GM18858 (cell line): ENCODE measurements around the gene DDB1.

Experiments
- ATAC-seq: cut with Tn5 transposase; IDR thresholded peaks from one replicate; pipeline ENCODE4 v1.9.1; 2021; ENCODE audit not compliant: unreplicated experiment

Gene DDB1

DNA sequence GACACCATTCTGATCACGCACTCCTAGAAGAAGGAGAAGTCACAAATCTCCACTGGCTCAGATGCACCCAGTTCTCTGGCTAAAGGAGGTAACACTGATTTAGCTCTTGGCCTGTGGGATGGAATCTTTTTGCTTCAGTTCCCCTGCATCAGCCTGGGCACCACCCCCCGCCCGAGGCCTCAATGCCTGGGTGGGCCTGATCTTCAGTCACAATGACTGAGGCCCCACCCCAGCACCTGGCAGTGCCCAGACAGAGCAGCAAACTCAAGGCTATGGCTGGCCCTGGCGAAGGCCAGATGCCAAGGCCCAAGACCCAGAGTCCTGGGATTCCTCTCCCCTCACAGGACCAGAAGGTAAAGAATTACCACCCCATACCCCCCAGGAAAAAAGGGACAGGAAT, 23.8 kb upstream of the DDB1 start:
- no peak for ATAC-seq

DNA sequence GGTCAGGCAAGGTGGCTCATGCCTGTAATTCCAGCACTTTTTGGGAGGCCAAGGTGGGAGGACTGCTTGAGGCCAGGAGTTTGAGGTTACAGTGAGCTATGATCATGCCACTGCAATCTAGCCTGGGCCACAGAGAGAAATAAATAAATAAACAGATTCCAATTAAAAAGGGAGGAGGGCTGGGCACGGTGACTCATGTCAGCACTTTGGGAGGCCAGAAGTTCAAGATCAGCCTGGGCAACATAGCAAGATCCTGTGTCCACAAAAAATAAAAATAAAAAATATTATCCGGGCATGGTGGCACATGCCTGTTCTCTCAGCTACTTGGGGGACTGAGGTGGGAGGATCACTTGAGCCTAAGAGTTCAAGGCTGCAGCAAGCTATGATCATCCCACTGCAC, 21.3 kb upstream of the DDB1 start:
- ATAC-seq, result no peak

DNA sequence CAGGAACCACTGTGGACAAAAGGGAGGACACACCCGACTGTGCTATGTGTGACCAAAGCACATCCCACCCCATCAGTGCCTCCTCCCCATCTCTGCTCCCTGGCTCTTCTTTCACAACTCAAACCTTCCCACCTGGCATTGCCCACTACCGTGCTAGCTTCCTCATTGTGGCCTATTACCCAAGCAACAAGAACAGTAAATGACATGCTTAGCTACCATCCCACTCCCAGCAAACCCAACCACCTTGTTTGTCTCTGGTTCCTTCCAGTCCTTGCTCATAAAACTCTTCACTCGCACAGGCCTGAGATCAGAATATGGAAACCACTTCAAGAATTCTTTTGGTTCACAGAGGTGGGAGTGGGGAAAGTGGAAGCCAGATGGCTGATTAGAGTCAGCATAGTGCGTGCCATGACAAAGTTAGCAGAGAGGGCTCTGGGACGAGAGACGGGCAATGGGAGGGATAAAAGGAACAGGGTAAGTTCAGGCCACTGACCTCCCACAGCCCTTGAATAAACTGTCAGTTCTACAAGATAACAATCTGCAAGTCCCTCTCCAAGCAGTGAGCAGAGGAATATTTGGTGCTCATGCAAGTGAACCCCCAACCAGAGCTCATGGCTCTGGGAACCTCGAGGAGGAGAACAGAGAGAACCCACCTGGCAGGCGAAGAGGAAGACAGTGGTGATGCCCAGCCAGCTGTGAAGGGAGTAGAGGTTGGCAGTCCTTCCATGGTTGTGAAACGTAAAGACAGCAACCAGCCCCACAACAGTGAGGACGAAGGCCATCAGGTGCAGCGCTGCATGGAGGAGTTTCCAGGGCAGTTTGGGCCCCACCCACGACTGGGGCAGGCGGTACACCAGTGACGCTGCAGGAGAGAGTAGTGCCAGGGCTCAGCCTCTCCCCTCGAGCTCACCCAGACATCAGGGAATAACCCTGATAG, 20.5 kb upstream of the DDB1 start:
- ATAC-seq, result no peak

DNA sequence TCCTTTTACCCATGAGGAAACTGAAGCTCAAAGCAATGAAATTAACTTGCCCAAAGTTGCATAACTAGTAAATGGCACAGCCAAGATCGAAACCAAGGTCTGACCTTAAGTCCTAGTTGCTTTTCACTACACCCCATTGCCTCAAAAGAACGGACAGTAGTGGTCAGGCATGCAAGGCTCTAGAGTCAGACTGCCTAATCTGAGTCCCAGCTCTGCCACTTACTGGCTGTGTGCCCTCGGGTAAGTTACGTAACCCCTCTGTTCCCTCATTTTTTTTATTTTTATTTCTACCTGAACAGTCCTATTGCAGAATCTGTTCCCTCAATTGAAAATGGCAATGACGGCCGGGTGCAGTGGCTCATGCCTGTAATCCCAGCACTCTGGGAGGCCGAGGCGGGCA, 19.1 kb upstream of the DDB1 start:
- ATAC-seq, result no peak

DNA sequence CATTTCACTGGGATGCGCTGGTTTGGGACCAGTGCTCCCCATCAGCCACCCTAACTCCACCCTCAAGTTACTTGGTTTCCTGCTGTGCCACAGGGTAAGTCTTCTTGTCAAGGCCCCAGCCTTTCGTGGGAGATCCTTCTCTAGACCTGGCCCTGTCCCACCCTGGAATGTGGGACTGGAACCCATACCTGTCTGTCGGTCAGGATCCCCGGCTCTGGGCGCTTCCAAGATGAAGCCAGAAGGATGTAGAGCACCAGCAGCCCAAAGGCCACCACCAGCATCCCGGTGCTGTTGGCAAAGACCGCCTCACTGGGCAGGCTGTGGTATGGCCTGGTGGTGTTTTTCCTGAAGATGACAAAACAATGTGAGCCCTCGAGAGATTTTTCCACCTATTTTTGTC, 17.9 kb upstream of the DDB1 start:
- no peak for ATAC-seq

DNA sequence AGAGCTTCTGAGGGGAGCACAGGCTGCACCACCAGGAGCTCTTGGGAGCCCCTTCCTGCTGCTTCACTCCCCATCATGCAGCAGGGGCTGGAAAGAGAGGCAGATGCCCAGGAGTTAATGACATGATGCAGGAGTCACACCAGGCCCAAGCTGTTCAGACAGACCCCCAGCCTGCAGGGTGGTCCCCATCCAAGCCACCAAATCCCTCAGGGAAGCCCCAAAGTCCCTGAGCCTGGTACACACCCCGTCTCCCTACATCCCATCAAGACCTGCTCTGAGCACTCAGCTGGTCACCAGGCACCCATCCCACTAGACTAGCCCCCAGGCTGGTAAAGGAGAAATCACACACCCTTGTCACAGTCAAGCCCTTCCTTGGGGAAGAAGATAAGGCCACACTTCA, 17.4 kb upstream of the DDB1 start:
- ATAC-seq, result no peak

DNA sequence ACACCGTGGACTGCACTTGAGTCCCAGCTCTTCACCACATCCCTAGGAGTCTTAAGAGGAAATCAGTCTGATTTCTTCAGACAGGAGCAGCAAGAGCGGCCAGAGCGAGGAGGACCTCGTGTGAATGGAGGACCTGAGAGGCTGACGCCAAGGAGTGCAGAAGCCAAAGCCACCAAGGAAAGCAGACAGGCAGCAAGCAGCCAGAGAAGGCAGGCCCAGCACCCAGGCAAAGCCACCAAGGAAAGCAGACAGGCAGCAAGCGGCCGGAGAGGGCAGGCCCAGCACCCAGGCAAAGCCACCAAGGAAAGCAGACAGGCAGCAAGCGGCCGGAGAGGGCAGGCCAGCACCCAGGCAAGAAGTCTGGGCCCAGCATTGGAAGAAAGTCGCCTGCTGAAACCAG, 17.0 kb upstream of the DDB1 start:
- no peak for ATAC-seq

DNA sequence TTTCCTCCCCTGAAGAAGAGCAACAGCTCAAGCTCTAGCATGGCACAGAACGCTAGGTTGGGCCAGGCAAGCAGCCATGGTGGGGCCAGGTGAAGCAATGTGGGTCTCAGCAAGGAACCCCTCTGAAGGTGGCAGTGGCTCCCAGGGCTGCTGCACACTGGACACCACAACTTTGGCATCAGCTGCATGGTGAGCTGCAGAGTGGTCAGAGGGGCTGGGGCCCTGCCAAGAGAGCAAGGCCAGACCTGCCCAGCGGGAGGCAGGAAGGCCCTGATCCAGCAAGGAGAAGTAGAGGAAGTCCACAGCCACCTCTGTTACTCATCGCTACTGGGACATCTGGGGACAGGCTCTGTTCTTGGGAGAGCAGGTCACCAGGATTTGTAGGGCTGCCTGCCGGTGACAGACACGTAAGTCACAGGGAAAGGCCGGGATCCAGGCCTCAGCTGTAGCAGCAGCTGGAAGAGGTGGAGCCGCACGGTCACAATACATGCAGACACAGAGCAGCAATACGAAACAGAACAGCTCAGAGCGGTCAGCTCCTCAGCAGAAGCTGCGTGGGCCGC, 16.4 kb upstream of the DDB1 start:
- no peak for ATAC-seq

DNA sequence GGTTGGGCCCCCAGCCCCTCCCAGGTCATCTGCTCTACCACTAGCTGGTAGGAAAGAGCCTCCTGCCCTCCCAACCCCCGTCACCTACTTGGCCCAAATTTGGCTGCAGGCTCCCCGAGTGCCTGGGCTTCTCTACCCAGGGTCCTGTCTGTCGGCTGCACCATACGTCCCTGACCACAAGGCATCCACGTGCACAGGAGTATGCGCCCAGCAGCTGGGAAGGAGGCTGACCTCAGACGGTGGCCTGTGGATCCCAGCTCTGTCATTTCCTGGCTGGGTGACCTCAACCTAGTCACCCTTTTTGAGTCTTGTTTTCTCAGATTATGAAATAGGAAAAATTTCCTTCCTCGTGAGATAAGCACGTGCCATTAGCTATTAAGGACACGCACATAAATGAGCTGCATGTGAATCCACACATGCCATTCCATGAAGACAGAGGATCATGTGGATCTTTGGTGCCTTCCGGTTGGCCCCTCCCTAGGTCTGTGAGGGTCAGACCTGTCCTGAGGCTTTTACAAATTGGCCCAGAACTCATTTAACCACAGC, 15.1 kb upstream of the DDB1 start:
- no peak for ATAC-seq

DNA sequence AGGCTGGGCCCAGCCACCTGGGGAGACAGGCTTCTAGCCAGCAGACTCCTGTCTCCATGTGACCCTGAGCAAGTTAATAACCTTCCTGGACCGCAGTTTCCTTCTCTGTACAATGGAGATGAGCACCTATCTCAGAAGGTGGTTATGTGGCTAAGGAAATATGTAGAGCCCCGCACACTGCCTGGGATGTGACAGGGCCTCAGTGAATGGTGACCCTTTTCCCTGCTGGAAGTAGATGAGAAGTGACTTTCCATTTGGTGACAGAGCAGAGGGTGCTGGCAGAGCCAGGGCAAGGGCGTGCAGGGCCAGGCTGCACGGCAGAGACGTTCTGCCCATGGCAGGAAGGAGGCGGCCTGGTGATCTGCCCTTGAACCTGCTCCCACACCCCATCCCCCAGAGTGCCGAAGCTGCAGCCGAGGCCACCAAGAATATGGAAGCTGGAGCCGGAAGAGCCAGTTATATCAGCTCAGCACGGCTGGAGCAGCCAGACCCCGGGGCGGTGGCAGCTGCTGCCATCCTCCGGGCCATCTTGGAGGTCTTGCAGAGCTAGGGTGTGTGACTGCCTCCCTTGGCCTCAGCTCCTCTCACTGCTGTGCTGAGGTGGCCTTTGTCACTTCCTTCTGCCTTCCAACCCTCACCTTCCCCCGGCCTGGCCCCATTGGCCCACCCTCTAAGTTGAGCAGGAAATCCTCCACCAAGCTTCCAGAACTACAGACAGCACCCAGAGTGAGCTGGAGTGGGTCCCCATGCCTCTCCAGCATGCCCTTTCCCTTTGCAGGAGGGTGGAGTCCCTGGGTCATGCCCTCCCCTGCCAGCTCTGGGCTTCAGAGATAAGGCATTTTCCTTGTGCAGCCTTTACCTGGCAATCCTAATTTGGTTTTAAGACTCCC, 13.3 kb upstream of the DDB1 start:
- no peak for ATAC-seq

DNA sequence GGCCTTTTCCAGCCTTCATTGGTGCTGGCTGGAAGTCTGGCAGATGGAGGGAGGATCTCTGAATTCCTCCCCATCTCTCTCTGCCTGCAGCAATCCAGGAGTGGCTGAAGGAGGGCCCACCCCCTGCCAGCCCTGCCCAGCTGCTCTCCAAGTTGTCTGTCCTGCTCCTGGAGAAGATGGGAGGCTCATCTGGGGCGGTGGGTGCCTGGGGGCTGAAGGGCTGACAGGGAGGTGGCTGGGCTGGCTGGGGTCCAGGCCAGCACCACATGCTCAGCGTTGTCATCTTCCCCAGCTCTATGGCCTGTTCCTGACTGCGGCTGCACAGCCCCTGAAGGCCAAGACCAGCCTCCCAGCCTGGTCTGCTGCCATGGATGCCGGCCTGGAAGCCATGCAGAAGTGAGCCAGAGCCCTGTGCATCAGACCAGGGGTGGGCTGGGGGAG, 12.3 kb upstream of the DDB1 start:
- no peak for ATAC-seq

DNA sequence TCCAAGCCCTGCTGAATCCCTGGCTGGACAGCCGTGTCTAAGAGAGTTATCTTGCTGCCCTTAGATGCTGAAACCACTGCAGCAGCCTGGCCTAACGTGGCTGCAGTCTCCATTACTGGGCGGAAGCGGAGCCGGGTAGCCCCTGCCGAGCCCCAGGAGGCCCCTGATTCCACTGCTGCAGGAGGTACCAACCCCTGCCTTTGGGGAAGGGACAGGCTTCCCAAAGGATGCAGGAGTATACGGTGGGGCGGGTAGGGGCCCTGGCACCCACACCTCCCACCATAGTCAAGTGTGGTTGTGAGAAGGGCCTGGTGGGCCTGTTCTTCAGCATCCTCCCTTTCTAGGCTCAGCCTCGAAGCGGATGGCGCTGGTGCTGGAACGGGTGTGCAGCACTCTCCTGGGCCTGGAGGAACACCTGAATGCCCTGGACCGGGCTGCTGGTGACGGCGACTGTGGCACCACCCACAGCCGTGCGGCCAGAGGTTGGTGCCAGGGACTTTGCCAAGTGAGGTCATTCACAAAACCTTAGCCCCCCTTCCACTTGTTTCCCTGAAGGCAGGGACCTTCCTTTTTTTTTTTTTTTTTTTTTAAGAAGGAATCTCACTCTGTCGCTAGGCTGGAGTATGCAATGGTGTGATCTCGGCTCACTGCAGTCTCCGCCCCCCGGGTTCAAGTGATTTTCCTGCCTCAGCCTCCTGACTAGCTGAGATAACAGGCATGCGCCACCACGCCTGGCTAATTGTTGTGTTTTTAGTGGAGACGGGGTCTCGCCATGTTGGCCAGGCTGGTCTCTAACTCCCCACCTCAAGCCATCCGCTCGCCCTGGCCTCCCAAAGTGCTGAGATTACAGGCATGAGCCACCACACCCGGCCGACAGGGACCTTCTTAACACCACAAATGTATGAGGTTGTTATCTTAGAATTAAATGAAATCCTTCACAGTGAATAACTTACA, 11.2 kb upstream of the DDB1 start:
- no peak for ATAC-seq

DNA sequence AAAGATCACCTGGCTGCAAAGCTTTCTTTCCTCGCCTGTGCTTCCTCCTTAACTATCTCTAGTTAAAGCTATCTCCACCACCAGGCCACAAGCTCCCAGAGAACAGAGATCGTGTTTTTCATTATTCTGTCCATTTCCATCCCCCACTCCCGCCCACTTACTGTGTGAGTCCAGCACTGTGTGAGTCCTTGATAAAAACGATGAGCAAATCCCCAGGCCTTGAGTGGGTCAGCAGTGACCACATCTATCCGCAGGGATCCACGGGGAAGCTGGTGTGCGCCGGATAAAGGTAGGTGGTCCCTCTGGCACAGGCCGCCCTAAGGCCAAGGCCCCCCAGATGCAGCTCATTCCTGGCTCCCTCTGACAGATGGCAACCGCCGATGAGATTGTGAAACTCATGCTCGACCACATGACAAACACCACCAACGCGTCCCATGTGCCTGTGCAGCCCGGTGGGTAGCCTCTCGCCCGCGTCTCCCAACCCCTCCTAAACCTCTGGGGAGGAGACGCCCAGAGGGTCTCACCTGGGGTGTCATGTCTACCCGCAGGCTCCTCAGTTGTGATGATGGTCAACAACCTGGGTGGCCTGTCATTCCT, 9.4 kb upstream of the DDB1 start:
- ATAC-seq, result no peak

DNA sequence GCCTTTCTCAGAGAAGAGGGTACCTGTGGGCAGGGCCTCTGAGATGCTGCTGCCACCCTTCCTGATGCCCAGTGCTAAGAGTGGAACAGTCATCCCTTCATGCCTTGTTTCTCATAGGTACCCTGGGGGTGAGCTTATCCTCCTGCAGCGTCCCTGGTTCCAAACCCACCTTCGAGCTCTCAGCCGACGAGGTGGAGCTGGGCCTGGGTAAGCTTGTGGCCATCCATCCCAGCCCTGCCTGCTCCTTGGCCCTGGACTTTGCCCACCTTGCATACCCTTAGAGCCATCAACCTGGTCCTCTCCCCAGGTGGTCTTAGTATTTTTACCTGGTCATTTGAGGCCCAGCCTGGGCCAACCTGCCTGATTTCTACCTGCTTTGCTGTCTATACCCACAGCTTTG, 8.8 kb upstream of the DDB1 start:
- ATAC-seq, result no peak

DNA sequence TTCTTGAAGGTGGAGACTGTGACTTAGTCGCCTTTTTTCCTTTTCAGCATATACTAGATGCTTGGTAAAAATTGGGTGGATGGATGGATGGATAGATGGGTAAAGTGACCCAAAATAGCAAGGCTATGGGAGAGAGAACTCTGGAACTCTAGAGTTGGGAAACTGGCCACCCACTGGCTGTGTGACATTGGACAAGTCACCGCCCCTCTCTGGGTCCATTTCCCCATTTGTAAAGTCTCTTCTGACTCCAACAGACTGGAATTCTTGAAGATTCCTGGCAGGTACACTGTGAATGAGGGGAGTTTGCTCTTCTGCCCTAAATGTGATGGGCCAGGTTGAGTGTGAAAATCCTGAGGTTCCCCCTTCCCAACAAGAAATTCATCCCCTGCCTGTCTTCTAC, 8.1 kb upstream of the DDB1 start:
- ATAC-seq, result no peak

DNA sequence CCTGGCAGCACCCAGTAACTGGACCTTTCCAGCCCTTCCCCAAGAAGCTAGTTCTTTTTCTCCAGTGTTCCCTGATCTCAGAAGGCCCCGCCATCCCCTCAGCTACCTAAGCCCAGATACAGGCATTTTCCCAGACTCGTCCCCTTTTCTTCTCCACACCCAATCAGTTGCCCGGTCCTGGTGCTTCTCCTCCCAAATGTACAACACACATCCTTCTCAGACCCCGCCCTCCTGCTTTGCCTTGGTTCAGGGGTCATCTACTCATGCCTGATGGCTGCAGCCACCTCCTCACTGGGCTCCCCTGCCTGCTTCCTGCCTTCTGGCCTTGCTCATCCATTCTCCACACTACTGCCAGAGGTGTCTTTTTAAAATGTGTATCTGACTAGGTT, 6.6 kb upstream of the DDB1 start:
- ATAC-seq, result no peak

DNA sequence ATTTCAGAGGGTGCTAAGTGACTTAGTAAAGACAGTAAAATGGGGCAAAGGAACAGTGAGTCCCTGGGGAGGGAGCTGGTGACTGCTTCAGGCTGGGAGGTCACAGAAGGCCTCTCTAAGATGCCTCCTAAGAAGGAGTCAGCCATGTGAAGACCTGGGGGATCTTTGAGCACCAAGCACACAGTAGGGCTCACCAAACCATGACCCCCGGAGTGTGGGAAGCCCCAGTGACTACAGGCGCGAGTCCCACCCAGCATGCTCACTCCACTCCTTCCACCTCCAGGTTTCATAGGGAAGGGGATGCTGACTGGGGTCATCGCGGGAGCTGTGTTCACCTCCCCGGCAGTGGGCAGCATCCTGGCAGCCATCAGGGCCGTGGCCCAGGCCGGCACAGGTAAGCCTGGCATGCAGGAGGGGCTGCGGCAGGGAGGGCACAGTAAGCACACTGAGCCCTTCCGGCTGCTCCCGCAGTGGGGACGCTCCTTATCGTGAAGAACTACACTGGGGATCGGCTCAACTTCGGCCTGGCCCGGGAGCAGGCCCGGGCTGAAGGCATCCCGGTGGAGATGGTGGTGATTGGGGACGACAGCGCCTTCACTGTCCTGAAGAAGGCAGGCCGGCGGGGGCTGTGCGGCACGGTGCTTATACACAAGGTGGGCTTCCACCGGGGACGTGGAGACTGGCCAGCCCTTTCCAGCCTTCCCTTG, 6.0 kb upstream of the DDB1 start:
- no peak for ATAC-seq

DNA sequence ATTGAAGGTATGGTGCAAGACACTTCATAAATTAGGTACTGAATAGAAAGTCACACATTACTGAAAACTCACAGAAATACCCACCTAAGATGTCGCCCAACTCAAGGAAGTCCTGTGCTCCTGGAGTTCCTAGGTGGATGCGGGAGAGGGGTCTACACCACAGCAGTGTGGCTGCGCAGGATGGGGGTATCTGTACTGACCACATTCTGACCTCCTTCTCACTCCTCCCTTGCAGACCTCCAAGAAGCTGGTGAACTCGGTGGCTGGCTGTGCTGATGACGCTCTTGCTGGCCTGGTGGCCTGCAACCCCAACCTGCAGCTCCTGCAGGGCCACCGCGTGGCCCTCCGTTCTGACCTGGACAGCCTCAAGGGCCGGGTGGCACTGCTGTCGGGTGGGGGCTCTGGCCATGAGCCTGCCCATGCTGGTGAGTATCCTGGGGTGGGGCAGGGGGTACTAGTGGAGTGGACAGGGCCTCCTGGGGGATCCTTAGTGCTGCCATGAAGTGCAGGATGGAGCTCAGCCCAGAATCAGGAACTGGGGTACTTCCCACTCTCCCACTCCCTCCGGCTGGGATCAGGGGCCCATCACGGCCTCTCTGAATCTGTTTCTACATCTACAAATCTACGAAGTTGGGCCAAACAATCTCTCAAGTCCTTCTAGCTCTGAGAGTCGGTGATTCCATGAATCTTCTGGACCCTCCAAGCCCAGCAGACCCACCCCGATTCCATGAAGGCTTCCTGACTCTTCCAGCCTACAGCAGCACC, 5.0 kb upstream of the DDB1 start:
- no peak for ATAC-seq
